A673 (cell line): Measurements from ENCODE around the gene SETDB2.

Experiments used
- CTCF ChIP-seq: fragments of 300-800, 200-600 bp; sonication (generic); conservative IDR thresholded peaks from 2 replicates; pipeline ENCODE4 v1.5.1; 2017; ENCODE audit warnings: low read depth, mild to moderate bottlenecking, antibody characterized with exemption, low read length, moderate library complexity, mixed read lengths
- EZH2 ChIP-seq: fragments of 200-600 bp; sonication (generic); IDR thresholded peaks from 2 replicates; pipeline ENCODE4 v1.6.1; 2017; ENCODE audit warnings: borderline replicate concordance, low read depth, mild to moderate bottlenecking, mixed read lengths, antibody characterized with exemption, low read length; ENCODE audit not compliant: poor library complexity, severe bottlenecking

GRCh38 chr13:49517461-49517860, 73.4 kb downstream of the SETDB2 start:
- TF ChIP-seq CTCF = peak; percentile 36
- no peak for TF ChIP-seq EZH2
